GM13977 (cell line): Measurements from ENCODE around the gene USP47.

Source experiments
- DNase-seq: peaks from one replicate; pipeline ENCODE4 v3.0.0; 2012; ENCODE audit warnings: low spot score
- in situ Hi-C: fragments of 300-500 bp; cut with MboI; formaldehyde crosslinking; loops from one replicate; pipeline ENCODE4 v1.12.0; 2022; ENCODE audit warnings: low sequenced_read_pairs, low pct_unique_long_range_greater_than_20kb, mixed read lengths, inconsistent platforms; ENCODE audit not compliant: unreplicated experiment
- TF ChIP-seq, protein P1 (sequence below): IDR thresholded peaks from 2 replicates; pipeline ENCODE4 v1.5.1; 2012; ENCODE audit warnings: mild to moderate bottlenecking, control low read depth; ENCODE audit not compliant: insufficient read depth; ENCODE audit errors: extremely low read depth, missing control alignments

USP47 gene

GRCh38 chr11:11969380-11970215, 127.8 kb downstream of the USP47 start:
- in situ Hi-C loops, result no loop called here
- TF ChIP-seq, protein P1, sequence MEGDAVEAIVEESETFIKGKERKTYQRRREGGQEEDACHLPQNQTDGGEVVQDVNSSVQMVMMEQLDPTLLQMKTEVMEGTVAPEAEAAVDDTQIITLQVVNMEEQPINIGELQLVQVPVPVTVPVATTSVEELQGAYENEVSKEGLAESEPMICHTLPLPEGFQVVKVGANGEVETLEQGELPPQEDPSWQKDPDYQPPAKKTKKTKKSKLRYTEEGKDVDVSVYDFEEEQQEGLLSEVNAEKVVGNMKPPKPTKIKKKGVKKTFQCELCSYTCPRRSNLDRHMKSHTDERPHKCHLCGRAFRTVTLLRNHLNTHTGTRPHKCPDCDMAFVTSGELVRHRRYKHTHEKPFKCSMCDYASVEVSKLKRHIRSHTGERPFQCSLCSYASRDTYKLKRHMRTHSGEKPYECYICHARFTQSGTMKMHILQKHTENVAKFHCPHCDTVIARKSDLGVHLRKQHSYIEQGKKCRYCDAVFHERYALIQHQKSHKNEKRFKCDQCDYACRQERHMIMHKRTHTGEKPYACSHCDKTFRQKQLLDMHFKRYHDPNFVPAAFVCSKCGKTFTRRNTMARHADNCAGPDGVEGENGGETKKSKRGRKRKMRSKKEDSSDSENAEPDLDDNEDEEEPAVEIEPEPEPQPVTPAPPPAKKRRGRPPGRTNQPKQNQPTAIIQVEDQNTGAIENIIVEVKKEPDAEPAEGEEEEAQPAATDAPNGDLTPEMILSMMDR, result no peak
- DNase-seq, result peak; percentile 2

DNA sequence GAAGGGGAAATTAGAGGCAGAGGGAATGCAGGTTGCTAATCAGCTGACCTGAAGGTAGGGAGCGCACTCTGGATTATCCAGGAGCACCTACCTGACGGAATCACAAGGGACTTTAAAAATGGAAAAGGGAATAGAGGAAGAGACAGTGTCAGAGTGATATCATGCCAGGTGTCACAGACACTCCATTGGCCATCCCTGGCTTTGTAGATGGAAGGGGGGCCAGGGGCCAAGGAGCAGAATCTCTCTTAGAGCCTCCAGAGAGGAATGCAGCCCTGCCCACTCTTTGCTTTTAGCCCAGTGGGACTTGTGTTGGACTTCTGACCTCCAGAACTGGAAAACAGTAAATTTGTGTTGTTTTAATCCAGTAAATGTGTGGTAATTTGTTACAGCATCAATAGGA, 128.8 kb downstream of the USP47 start:
- TF ChIP-seq, protein P1, result no peak
- in situ Hi-C loops, result no loop called here
- DNase-seq, result no peak

GRCh38 chr11:11971906-11972547, 130.3 kb downstream of the USP47 start:
- TF ChIP-seq, protein P1, result no peak
- in situ Hi-C loops, result no loop called here
- DNase-seq, result no peak

DNA sequence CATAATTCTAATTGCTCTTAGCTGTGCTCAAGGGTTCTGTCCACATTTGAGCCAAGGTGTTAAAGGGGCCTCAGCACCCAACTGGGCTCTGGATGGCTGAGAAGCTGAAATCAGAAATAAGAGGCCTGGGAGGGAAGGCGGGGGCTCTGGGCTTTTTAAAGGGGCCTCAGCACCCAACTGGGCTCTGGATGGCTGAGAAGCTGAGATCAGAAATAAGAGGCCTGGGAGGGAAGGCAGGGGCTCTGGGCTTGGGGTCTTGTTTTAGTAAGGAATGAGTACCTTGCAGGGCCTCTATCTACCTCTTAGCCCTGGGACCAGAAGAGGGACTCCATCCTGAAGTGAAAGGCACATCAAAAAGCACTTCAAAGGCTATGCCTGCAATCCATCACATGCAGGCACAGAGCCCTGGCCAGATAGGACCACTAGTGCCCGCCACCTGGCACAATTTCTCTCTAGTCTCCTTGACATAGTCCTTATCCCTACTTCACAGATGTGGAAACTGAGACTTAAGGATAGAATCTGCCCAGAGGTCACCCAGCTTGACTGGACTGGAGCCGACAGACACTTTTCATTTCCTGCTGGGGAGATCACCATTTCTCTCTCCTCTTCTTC, 131.1 kb downstream of the USP47 start:
- in situ Hi-C loops, result no loop called here
- TF ChIP-seq, protein P1, result no peak
- DNase-seq, result peak; percentile 3

DNA sequence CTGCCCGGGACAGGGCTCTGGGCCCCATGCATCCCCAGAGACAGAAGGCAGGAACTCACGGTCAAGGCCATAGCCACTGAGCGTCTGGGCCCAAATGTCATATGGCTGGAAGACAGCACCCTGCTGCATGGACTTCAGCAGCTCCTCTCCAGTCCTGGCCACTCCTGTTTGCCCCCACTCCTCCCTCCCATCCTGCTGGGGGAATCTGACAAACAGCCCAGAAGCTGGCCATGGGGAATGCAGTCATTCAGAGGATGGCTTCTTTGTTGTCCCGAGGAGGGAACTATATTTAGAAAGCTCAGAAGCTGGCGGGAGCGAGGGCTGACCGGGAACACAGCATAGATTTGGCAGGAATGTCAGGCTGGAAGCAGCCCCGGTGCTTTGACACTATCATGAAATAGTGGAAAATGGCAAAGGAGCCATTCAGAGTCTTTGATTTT, 131.6 kb downstream of the USP47 start:
- TF ChIP-seq, protein P1, result no peak
- DNase-seq, result peak; percentile 2
- in situ Hi-C loops, result no loop called here

DNA sequence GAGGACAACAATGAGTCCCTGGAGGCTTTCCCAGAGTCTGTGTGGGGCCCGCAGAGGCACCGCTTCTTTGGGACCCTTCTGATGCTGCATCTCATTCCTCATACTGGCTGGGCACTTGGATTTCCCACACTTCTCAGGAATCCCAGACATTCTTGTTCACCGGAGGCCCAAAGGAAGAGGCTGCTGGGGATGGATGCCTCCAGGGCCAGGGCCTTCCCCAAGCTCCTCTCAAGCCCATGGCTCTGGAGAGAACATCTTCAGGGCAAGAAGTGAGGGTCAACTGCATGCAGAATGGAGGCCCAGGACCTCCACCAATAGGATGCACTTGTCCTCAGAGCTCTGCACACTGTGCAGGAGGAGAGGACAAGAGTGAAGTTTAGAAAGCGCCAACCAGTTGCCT, 132.1 kb downstream of the USP47 start:
- DNase-seq, result peak; percentile 3
- in situ Hi-C loops, result no loop called here
- TF ChIP-seq, protein P1, result no peak
